IPS-NIHi7 (cell line): ENCODE data around the gene ANKRD23.
"Not testable (repeated sequence)": the region's sequence is repeated elsewhere in the genome, so short reads cannot be mapped to it uniquely, and the experiment has no call there.

ENCODE experiments used
- DNase-seq: peaks from one replicate; pipeline ENCODE4 v3.0.0; 2012; ENCODE audit warnings: mixed read lengths; ENCODE audit errors: extremely low spot score

Gene ANKRD23

GRCh38 chr2:96798733-96799622, 44.8 kb downstream of the ANKRD23 start:
- no peak for DNase-seq

GRCh38 chr2:96797066-96797625, 46.7 kb downstream of the ANKRD23 start:
- DNase-seq = no peak

GRCh38 chr2:96796497-96796896, 47.3 kb downstream of the ANKRD23 start:
- DNase-seq = not testable (repeated sequence)

- no peak for DNase-seq
These were observed 48.7 kb downstream of the ANKRD23 start for GRCh38 chr2:96795076-96795475.

- no peak for DNase-seq
These were observed 50.8 kb downstream of the ANKRD23 start for GRCh38 chr2:96792772-96793749.

- no peak for DNase-seq
These were observed 54.6 kb downstream of the ANKRD23 start for GRCh38 chr2:96789245-96789617.

- no peak for DNase-seq
These were observed 55.2 kb downstream of the ANKRD23 start for GRCh38 chr2:96788442-96789244.
